ENCODE data around the gene PNMA8A.

GRCh38 chr19:46478356-46478986 is 7.1 kb upstream of the PNMA8A start:
- TF ChIP-seq CTCF (IDR thresholded peaks at IDR 0.05; ENCODE audit: low read length) (no peak), EZH2 (IDR thresholded peaks at IDR 0.05; ENCODE audit: borderline replicate concordance, low read length) (no peak)
